GM19463 (cell line): ENCODE results near the gene LIN52.

Experiments used
- ATAC-seq: cut with Tn5 transposase; IDR thresholded peaks from one replicate; pipeline ENCODE4 v1.9.1; 2021; ENCODE audit warnings: mild to moderate bottlenecking, moderate library complexity; ENCODE audit not compliant: unreplicated experiment

Gene LIN52

GRCh38 chr14:74179856-74180255 lies 95.1 kb downstream of the LIN52 start:
- ATAC-seq: no peak

DNA sequence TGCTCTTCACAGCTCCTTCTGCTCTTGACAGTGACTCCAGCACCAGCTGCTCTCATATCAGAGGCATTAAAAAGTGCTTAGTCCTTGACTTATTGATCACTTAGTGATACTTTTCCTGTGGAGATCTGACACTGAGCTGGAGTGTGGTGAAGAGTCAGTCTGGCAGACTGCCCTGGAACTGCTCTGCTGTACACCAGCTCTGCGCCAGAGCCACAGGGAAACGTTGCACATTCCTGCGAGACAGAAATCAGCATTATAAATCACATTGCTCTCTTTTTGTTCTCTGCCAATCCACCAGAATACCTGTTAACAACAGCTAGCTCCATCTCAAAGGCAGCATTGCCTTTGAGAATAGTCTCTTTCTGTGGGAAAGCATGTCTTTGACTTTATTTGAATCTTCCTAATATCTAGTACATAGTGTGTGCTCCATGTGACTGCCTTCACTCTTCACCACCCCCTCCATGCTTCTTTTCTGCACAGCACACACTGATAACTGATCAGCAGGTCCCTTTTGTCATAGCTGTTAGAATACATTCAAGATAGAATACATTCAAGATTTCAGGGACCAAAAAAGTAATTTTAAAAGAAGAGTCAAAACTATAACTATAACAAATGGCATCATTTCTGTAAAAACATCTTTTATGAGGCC lies 106.3 kb downstream of the LIN52 start:
- ATAC-seq: no peak

DNA sequence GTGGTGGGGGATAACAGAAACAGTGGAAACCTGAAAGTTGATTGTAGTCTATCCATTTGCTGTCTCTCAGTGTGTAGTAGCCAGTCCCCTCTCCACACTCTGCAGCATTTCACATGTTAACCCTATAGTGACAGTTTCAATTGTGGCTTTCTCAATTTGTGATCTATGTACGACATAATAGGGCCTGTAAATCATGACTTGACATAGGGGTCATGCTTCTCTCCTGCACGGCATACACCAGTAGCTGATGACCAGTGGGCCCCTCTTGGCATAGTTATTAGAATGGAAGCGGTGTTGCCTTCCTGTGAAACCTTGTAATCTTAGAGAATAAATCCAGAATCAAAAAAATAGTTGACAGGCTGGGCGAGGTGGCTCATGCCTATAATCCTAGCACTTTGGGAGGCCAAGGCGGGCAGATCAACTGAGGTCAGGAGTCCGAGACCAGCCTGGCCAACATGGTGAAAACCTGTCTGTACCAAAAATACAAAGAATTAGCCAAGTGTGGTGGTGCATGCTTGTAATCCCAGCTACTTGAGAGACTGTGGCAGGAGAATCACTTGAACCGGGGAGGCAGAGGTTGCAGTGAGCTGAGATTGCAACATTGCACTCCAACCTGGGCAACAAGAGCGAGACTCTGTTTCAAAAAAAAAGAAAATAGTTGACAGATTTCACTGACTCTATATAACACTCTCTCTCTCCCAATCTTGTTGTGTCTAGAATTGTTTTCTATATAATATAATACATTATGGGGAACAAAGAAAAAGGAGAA lies 109.9 kb downstream of the LIN52 start:
- ATAC-seq: no peak

DNA sequence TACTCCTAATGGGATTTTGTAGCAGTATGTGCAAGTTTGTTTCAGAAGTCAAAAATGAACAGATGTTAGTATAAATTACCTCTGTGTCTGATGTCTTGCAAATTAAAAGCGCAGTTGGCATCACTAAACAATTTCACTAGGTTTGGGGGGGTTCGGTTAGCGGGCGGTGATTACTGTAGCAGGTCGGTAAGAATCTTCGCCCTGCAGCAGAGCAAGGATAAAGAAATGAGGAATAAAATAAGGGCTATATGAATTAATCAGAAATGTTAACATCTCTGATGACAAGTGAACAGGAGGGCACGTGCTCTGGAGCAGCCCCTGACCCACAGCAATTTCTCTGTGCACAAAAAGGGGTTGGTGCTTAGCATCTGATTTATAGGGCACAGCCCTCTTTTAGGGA lies 110.9 kb downstream of the LIN52 start:
- no peak for ATAC-seq

GRCh38 chr14:74198441-74199234 lies 113.9 kb downstream of the LIN52 start:
- no peak for ATAC-seq

GRCh38 chr14:74202113-74202512 lies 117.4 kb downstream of the LIN52 start:
- no peak for ATAC-seq

DNA sequence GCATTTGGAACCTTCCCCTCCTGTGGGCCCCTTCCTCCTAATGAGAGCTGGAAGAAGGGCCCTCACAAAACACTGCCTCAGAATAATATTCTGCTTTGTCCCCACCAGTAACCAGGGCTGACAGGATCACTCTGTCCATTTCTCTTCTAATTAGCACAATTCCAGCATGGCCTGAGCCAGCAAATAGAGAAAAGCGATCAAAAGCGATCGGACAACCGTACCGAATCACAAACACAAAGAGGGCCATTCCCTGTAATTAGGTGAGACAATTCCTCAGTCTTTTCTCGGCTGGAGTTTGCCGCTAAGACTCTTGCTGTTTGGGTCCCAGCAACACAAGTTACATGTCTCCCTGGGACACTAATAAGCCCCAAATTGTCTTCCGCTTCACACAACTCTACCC lies 118.9 kb downstream of the LIN52 start:
- ATAC-seq: no peak

GRCh38 chr14:74204491-74204890 lies 119.7 kb downstream of the LIN52 start:
- no peak for ATAC-seq

- ATAC-seq: no peak
Observed at GRCh38 chr14:74205882-74206281, 121.1 kb downstream of the LIN52 start.

DNA sequence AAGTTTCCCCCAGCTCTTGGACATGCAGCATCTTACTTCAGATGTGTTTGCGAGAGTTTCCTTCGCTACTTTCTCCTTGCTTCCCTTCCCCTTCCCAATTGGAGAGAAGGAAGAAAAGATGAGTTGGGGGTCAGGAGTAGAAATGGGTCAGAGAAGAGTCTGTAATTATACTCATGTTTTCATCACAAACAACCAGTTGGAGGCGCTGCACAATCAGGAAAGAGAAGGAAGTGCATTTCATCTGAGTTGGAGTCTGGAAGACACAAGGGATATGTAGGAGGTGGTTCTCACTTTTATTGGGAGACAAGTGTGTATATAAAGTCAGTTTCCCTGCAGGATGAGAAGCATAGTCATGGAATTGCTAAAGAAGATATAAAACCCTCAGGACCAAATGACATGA lies 123.2 kb downstream of the LIN52 start:
- ATAC-seq: no peak

GRCh38 chr14:74208642-74209041 lies 123.9 kb downstream of the LIN52 start:
- no peak for ATAC-seq

- no peak for ATAC-seq
Observed at GRCh38 chr14:74211945-74212580, 127.3 kb downstream of the LIN52 start.

DNA sequence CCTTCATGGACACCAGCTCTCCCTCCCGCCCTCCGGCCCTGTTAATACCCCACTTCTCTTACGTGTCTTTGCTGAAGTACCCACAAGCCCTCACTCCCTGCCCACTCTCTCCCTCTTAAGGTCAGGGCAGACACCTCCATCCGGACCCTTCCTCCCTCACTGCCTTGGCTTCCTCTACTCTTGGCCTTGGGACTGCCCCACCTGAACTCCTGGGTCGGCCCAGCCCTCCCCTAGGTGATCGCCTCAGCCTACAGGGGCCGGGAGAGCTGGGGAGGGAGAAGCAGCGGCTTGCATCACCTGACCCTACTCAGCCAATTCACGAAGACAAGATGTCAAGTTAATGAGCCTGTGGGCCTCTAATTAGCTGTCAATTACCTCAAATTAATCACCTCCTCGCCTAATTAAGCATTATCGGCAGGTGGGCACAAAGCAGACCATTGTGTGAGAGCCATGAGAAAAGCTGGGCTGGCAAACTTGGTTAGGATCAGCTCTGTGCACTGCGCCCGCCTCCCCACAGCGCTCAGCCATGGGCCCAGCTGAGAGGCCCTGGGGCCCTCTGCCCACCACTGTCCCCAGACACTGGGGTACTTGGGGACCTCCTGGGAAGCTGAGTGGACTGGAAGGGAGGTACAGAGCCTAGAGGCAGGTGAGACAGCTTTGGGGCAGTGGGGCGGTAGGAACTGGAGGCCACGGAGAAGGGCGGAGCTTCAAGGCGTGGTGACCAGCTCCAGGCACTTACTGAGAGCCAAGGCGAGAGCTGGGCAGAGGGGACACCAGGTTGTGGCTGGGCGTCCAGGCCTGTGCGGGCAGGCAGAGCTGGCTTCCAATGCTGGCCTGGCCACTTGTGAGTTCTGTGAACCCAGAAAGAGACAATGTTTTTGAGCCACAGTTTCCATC lies 129.4 kb downstream of the LIN52 start:
- ATAC-seq: no peak

DNA sequence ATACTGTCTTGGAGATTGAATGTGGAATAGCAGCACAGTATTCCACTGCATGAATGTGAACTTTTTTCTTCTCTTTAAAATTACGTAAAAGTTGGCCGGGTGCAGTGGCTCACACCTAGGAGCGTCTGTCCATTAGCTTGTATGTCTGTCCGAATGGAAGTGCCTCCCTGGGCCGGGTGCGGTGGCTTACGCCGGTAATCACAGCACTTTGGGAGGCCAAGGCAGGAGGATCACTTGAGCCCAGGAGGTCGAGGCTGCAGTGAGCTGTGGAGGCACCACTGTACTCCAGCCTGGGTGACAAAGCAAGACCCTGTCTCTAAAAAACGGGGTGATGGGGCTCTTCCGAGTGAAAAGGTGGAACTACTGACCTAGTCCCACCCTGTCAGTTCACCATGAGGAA lies 131.9 kb downstream of the LIN52 start:
- ATAC-seq: no peak

DNA sequence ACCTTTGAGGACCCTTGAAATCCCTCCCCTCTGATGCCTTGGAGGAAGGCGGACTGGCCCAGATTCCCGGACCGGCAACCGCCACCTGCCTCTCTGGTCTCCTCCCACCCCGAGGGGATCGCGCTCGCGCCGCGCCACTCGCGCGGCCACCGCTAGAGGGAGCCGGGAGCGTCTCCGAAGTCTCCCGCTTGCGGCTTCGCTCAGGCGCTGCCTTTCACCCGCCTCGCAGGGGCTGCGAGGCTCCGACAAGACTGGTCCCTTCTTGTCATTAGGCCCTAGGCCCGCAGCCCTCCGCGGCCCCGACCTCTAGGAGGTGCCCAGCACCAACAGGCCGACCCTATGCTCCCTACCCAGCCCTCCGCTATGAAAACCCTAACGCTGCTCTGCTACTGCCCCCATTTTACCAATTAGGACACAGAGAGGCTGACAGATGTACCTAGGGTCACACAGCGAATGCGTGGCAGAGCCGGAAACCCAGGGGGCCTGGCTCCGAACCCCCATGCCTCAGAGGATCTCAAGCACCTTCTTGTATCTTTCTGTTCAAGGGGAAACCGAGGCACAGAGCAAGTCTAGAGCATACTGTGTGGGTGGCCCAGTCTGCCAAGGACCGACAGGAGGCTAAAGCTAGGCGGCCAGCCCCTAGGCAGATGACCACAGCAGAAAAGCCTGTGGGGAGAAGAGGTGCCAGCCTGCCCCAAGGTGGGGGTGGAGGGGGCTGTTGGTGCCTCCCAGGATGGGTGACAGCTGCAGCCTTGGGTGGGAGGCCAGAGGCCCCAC lies 133.1 kb downstream of the LIN52 start:
- ATAC-seq: no peak

- ATAC-seq: no peak
Observed at GRCh38 chr14:74218462-74218861, 133.7 kb downstream of the LIN52 start.

DNA sequence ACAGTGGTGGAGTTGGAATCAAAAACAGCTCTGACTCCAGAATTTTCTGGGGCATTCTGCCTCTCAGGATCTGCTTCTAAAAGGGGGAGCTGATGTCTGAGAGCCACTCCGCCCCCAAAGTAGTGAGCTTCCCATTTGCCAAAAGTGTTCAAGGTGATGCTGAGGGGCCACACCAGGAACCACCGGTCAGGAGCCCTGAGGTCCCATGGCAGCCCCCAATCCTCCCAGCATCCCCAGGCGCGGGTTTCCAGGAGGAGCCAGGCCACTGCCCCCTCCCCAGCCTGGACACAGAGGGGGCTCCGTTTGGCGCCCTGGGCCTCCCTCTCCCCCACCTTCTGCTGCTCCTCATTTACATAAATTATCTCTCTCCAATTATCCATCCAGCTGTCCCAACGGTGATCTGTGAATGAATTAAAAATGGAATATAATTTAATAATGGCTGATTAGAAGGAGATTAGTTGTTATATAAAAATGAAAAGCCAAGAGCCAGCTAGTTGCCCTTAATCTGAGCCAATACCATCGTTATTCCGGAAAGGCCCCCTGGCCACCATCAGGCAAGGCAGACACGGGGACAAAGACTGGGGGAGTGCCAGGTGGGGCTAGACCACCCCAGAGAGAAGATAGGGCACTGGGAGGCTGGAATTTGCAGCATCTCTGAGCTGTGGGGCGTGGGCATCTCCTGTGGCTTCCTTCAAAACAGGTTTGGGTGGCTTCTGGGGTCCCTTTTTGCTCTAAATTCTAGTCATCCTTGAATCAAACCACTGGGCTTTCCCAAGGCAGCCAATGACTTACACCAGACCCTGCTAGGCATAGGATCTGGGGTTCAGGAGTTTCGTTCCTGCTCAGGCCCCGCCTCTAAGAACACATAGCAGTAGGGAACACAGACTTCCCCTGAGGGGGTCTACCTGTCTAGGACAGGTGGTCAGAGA lies 134.8 kb downstream of the LIN52 start:
- no peak for ATAC-seq

DNA sequence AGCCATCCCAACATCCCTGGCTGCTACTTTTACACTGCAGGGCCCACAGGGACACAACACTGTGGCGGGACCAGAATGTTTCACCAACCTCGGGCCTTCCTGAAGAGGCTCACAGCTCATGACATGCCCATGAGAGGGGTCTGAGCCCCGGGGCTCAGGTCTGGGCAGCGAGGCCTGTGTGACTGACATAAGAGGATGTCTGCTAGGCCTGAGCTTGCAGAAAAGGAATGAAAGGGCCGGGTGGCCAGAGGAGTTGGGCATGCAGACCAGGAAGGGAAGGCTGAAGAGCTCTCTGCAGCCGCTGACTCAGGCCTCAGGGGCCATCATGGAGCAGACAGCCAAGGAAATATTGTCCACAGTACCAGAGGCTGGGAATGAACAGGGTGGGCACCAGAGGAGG lies 136.2 kb downstream of the LIN52 start:
- no peak for ATAC-seq

DNA sequence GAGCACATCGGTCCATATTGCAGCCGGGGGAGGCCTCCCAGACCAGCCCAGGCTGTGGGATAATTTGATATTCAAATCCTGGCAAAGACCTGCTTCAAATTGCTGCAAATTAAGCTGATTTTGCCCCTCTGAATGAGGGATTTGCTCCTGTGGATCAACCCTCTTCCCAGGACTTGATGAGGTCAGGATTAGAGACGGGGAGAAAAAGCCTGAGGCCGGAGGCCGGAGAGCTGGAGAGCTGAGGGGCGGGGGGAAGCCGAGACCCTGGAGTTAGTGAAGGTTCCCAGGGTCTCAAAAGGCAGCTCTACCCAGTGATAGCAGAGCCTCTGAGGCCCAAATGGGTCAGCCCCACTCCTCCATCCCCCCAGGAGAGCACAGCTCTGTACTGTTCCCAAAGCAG lies 137.0 kb downstream of the LIN52 start:
- ATAC-seq: no peak
